ENCODE results near the gene TICRR. TPM values are rescaled to one million over a fixed set of nuclear protein-coding genes. Genes with fewer than 3 reads are reported as not detected.

The TICRR gene
- total RNA-seq, 1 donor from 2014 or later, result 0.10 TPM

DNA sequence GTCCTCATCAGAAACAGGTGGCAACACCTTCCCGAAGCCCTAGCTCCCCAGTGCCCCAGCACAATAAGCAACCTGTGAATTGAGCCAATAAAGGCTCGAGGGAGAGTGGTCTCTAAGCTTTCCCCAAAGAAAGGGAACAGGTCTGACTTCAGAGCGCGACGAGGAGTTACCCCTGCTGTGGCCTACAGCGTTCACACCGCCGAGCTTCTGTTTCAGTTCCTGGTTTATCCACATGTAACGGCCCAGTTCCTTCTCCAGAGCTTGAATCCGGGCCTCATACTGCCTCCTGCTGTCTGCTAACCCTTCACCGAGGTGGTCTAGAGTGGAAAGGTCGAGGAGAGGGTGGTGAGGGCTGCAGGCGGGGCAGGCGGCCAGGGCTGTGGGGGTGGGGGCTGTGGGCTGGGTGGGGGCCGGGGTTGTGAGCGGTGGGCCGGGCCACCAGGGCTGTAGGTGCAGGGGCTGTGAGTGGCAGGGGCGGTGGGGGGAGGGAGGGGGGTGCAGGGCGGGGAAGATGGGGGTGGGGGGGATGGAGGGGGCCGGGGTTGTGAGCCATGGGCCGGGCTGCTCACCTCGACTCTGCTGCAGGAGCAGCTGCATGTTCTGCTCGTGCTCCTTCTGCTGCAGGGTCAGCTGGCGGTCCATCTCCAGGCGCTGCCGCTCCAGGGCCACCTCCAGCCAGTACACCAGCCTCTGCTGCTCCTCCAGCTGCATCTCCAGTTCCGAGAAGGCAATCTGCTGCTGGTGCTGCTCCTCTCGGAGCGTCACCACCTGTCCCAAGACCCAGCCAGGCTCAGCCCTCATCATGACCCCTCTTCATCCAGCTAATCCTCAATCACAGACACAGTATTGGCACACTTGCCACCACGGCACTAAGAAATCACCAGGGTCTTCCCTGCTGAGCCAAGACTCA lies 53.8 kb downstream of the TICRR start:
- ATAC-seq, result no peak
- no peak for DNase-seq (ENCODE audit: low spot score)

DNA sequence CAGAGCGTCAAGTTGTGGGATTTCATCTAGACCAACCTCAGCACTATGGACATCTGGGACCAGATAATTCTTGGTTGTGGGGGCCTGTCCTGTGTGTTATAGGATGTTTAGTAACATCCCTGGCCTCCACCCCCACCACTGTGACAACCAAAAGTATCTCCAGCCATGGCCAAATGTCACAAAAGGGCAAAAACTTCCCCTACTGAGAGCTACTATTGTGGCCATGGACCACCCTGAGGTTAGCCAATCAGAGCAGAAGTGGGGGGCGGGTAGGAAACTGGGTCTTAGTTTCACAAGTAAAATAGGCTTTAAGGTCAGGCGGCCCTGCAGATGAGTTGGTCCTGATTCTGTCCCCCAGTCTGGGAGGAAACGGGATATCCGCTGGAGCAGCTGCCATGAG lies 54.6 kb downstream of the TICRR start:
- no peak for DNase-seq (ENCODE audit: low spot score)

GRCh38 chr15:89630260-89630659 lies 55.0 kb downstream of the TICRR start:
- DNase-seq (ENCODE audit: low spot score) (no peak), ATAC-seq (no peak)

More for the DNA sequence above, 54.6 kb downstream of the TICRR start:
- no peak for ATAC-seq

DNA sequence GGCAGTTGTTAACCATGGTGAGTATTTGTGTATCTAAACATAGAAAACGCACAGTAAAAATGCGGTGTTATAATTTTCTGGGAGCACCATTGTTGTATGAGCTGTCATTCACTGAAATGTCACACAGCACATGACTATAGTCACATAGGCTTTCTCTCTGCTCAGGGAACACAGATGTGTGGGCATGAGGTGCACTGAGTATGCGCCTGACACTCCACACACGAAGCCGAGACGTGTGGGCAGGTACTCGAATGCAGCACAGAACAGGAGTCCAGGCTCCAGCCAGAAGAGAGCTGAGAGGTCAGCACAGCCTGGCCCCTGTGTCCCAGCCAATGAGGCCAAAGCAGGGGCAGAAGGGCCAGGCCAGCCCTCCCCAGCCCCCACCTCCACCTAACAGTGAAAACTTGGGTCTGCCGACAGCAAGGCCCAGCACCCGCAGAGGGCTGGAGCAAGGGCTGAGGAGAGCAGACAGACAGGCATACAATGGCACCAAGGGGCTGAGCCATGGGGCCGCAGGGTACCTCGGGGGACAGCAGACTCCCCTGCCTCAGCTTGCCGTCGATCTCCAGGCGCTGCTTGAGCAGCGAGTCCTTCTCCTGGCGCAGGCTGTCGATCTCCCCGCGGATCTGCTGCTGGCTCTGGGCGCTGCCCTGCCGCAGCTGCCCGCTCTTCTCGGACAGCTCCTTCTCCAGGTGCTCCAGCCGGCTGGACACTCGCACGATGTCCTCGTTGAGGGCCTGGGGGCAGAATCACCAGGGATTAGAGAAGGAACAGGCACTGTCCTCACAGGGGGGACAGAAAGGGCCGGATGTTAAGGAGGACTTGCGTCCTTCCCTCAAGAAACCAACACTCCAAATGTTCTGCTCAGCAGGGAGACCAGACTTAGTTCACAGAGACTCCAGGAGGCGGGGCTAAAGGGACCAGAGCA lies 56.0 kb downstream of the TICRR start:
- ATAC-seq, result no peak
- DNase-seq (ENCODE audit: low spot score), result peak; percentile 14

GRCh38 chr15:89631902-89632264 lies 56.6 kb downstream of the TICRR start:
- ATAC-seq (no peak), DNase-seq (ENCODE audit: low spot score) (peak; percentile 28)

DNA sequence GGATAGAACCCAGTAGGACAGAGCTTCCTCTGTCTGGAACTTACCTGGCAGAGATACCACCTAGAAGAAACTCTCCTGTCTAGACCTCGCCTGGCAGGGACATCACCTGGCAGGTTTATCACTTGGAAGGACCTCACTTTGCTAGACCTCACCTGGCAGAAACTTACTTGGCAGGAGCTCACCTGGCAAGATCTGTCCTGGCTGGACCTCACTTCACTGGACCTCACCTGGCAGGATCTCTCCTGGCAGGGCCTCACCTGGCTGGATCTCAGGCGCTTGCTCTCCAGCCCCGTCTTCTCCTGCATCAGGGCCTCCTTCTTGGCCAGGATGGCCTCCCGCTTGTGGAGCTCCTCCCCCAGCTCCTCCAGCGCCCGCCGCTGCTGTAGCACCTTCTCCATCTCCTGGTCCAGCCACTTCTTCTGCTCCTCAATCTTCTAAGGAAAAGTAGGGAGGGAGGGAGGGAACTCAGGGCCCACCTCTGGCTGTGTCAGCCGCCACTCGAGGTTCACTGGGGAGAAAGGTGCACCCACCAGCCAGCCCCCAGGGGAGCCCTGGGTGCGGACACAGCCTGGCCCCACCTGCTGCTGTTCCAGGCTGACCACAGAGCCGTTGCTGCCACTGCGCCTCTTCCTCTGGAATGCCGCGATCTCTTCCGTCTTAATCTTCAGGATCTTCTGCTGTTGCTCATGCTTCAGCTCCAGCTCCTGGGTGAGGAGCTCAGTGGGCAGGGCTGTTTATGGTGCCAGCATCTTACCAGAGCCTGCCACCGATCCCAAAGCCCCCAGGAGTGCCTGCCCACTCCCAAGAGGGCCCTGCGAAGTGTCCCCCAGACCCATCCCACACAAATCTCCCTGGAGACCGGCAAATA lies 57.5 kb downstream of the TICRR start:
- no peak for DNase-seq (ENCODE audit: low spot score)
- no peak for ATAC-seq

DNA sequence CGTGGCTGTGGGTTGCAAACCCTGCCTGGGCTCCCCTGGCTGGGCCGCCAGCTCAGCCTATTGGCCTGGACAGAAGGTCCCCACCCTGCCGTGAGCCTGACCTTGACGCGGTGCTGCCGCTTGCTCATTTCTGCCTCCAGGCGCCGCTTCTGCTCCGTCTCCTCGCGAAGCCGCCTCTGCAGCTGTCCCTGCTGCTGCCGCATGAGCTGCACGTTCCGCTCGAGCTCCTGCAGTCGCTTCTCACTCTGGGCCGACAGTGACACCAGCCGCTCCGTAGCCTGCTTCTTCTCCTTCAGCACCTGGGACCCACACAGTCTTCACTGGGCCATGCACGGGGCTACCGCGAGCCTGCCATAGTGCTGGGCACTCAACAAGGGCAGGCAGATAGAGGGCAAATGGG lies 58.3 kb downstream of the TICRR start:
- DNase-seq (ENCODE audit: low spot score) (no peak), ATAC-seq (no peak)

DNA sequence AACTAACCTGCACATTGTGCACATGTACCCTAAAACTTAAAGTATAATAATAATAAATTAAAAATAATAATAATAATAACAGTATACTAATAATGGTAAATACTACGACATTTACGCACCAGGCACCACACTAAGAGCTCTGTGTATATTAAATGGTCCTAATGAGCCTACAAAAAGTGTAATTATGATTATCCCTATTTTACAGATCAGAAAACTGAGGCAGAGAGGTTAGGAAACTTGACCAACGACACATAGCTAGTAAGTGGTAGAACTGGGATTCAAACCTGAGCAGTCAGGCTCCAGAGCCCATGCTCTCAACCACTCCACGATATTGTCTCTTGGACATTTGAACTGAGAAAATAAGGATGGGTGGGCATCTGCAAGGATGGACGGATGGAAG lies 65.0 kb downstream of the TICRR start:
- DNase-seq (ENCODE audit: low spot score), result no peak
- ATAC-seq, result no peak

- DNase-seq (ENCODE audit: low spot score) (no peak), ATAC-seq (no peak)
These were observed 65.8 kb downstream of the TICRR start for GRCh38 chr15:89641053-89641452.

- DNase-seq (ENCODE audit: low spot score), result no peak
- peak; percentile 57 for ATAC-seq
These were observed 66.8 kb downstream of the TICRR start for GRCh38 chr15:89642106-89642505.

DNA sequence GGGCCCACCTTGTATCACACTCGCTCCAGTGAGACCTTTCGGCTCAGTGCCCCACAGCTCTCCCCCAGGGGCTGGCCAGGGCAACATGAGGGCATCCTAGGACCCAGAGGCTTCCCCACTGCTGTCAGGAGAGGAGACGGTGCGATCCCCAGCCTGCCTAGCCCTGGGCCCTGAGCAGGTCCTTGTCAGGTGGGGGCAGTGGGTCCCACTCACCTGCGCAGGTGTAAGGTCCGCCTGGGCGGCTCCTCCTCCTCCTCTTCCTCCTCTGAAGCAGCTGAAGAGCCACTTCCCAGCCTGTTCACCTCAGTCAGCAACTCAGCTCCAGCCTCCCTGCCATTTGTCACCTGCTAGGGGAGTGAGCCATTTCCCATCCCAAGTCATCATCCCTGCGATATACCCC lies 70.4 kb downstream of the TICRR start:
- DNase-seq (ENCODE audit: low spot score) (no peak), ATAC-seq (no peak)

DNA sequence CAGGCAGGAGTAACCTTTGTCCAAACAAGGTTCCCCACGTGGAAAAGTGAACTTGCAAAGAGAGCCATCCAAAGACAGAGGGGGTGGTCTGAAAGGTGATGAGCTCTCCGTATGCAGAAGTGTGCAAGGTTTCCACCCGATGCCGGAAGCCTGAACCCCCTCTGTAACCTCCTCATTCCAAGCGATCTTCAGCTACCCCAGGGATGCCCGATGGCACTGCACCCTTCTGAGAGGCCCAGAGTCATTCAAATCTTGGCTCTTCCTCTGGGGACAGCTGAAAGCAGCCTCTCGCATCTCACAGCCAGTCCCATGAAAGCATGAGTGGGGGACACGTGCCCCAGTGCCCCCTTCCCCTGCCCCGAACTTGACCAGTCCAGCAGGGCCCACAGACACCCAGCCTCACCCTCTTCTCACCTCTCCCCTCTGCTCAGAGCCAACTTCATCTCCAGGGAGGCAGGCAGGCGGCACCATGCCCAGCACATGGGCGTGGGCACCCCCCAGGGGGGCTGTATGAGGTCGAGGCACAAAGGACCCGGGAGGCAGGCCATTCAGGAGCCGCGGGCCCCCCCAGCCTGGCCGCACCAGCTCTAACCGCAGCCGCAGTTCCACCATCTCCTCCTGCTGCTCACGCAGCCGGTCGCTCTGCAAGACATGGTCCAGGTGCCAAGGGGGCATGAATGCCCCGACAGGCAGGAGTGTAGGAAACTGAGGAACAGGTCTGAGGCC lies 71.3 kb downstream of the TICRR start:
- ATAC-seq (peak; percentile 4), DNase-seq (ENCODE audit: low spot score) (no peak)

GRCh38 chr15:89647191-89647851 lies 72.1 kb downstream of the TICRR start:
- ATAC-seq, result peak; percentile 94
- DNase-seq (ENCODE audit: low spot score), result peak; percentile 80

DNA sequence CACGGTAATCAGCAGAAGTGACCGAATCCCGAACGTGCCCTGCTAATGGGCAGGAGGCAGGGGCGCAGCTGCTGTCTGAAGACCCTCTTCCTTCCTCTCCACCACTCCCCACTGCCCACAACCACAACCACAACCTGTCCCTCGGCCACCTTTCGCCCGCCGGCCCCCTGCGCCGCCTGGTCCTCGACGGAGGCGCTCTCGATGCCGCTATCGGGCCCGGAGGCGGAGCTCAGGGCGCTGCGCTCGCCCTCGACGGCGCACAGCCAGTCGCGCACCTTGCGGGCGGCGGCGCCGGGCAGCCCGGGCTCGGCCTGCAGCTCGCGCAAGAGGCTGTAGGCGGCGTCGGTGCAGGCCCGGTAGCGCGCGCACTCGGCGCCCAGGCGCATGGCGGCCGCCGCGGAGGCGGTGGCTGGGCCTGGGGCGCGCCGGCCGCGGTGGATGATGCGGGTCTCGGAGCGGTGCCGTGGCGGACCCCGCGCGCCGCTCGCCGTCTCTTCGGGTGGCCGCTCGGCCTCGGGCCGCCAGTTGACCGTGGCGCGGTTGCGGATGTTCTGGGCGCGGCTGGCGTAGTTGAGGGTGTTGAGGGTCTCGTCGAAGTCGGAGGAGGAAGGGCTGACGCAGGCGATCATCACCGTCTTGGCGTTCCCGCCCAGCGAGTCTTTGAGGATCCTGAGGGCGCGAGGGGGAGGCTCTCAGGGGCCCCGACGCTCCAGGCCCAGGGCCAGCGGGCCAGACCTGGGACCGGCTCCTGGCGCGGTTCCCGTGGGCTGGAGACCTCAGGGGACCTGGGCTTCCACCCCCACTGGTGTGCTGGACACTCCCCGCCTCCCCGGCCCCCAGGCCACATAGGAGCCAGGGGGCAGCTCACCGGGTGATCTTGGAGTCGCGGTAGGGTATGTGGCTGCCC lies 73.1 kb downstream of the TICRR start:
- no peak for ATAC-seq
- no peak for DNase-seq (ENCODE audit: low spot score)

DNA sequence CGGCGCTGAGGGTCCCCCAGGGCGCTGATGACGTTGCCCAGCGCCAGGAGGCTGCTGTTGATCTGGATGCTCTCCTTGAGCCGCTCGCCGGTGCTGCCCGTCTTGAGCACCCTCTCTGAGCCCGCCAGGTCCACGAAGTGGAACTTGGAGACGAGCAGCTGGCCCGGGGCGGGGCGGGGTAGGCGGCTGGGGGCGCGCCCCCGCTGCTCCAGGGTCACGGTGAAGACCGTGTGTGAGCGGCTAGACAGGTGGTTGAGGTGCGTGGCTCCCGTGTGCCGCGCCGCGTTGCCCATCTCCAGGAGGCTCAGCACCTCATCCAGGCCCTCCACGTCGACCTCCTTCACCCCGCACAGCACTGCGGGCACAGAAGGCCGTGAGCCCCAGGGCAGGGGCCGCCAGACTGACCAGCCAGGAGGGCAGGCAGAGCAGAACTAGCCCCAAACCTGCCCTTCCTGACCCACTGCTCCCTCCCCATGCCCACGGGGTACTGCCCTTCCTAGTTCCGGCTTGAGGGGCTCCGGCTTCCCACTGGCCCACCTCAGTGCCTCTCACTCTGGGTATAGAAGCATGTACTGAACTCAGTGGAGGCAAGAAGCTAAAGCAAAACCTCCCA lies 73.8 kb downstream of the TICRR start:
- ATAC-seq (no peak), DNase-seq (ENCODE audit: low spot score) (no peak)

GRCh38 chr15:89649716-89650115 lies 74.4 kb downstream of the TICRR start:
- DNase-seq (ENCODE audit: low spot score), result no peak

GRCh38 chr15:89652131-89652530 lies 76.9 kb downstream of the TICRR start:
- ATAC-seq (no peak), DNase-seq (ENCODE audit: low spot score) (no peak)

More at GRCh38 chr15:89649716-89650115, 74.4 kb downstream of the TICRR start:
- no peak for ATAC-seq

- DNase-seq (ENCODE audit: low spot score) (no peak), ATAC-seq (no peak)
These were observed 77.4 kb downstream of the TICRR start for GRCh38 chr15:89652666-89653065.

All from left lobe of liver (tissue), 2 donors.